HFF-Myc (cell line): Measurements from ENCODE around the gene DNPEP.

Experiments
- DNase-seq: peaks from one replicate; pipeline ENCODE4 v3.0.0-alpha.2; 2011; ENCODE audit warnings: low read depth; ENCODE audit errors: extremely low read depth
- H3K4me3 ChIP-seq: replicated peaks from 2 replicates; pipeline ENCODE4 v1.5.1; 2011; ENCODE audit warnings: low read depth, mild to moderate bottlenecking, control low read depth, low read length
- CTCF ChIP-seq: IDR thresholded peaks from 2 replicates; pipeline ENCODE4 v1.5.1; 2012; ENCODE audit warnings: mild to moderate bottlenecking, low read depth, low read length, control low read depth; ENCODE audit errors: missing control alignments

DNPEP gene

GRCh38 chr2:219392754-219393153 lies 5.0 kb upstream of the DNPEP start:
- no peak for DNase-seq
- H3K4me3 ChIP-seq = no peak overlapping the region
- TF ChIP-seq CTCF = no peak

GRCh38 chr2:219388907-219389156 lies 1.1 kb upstream of the DNPEP start:
- TF ChIP-seq CTCF = no peak
- DNase-seq = no peak
- H3K4me3 ChIP-seq = peak overlapping the region; percentile 38

GRCh38 chr2:219388121-219388906 lies 602 bp upstream of the DNPEP start:
- peak; percentile 42 for TF ChIP-seq CTCF
- H3K4me3 ChIP-seq = peak overlapping the region; percentile 38
- peak; percentile 70 for DNase-seq

- H3K4me3 ChIP-seq = peak overlapping the region; percentile 71
- DNase-seq = no peak
- TF ChIP-seq CTCF = no peak
These were observed 1.0 kb downstream of the DNPEP start for GRCh38 chr2:219386532-219387280.

GRCh38 chr2:219385958-219386520 lies 1.7 kb downstream of the DNPEP start:
- TF ChIP-seq CTCF = no peak
- DNase-seq = no peak
- H3K4me3 ChIP-seq = no peak overlapping the region

- no peak for DNase-seq
- TF ChIP-seq CTCF = no peak
- no peak overlapping the region for H3K4me3 ChIP-seq
These were observed 2.9 kb downstream of the DNPEP start for GRCh38 chr2:219384859-219385258.
